ENCODE results near the gene ASIC1. TPM values are rescaled to one million over a fixed set of nuclear protein-coding genes. Genes with fewer than 3 reads are reported as not detected.
A peak's percentile ranks its signal among the peaks of the same experiment; 100 is the strongest.

Gene ASIC1
- total RNA-seq, 2 experiments from 2014 or later: 7.3 to 8.0 TPM

DNA sequence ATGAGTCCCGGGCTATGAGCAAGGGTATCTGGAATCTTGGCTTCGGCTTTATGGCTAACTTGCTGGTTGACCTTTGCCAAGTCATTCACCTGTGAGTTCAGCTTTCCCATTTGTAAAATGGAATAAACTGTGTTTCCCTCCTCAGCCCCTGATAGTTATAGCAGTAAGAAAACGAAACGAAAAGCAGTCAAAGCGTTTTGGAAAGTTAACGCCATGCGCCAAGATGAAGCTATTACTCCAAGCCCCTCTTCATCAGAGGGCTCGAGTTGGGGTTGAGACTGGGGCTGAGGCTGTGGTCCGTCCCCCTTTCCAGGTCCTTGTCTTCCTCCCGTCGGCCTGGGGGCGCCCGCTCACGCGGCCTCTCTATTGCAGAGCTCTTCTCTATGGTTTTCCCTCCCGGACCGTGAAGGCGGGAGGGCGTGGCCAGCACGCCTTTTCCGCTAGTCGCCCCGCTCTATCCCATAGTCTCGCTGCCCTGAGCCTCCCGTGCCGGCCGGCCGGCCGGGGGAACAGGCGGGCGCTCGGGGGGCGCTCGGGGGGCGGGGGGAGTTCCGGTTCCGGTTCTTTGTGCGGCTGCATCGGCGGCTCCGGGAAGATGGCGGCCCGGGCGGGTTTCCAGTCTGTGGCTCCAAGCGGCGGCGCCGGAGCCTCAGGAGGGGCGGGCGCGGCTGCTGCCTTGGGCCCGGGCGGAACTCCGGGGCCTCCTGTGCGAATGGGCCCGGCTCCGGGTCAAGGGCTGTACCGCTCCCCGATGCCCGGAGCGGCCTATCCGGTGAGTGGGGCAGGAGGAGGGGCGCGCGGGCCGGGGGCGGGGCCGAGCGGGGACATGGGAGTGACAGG is 27.6 kb downstream of the ASIC1 start, which contains the start of gene SMARCD1:
SMARCD1 (plus strand) TSS at position 568 of the 840 bp plus-strand sequence; CDS start at position 596, 28 bp downstream.
- DNase-seq (peak; percentile 91), ATAC-seq (peak; percentile 90)
- Mint-ChIP-seq H3K9me3 (ENCODE audit: low read depth) (no peaks in the 10 kb centered on the region), H3K27ac (peak within 1 kb of the TSS; percentile 96), H3K27me3 (no peaks in the 10 kb centered on the region), H3K36me3 (ENCODE audit: low read depth) (peaks cover 19% of the 10 kb centered on the region), H3K4me3 (peak within 1 kb of the TSS; percentile 85), H3K4me1 (peaks cover 36% of the 10 kb centered on the region)
- CTCF ChIA-PET: interaction anchor here (0.5 to 8.5 kb wide), 25 partner anchors 9 to 1986 kb away, joined by 3 to 146 read pairs (median 4); partner anchors contain the start of genes CERS5, COX14, GPD1 and RACGAP1
- POLR2A ChIA-PET: interaction anchor here (0.6 to 2.4 kb wide), 7 partner anchors 25 to 344 kb away, joined by 3 to 31 read pairs (median 7); partner anchors contain the start of genes CERS5, COX14 and RACGAP1
- intact Hi-C loops (cut with DNase I, micrococcal nuclease): loop anchor here (1.0 to 10.0 kb wide), 9 partner anchors 26 to 679 kb away; partner anchors contain the start of genes CERS5 (in 2 of the 2), LARP4 (in 2 of the 2), ATF1 (in 1 of the 2) and RACGAP1 (in 1 of the 2)

DNA sequence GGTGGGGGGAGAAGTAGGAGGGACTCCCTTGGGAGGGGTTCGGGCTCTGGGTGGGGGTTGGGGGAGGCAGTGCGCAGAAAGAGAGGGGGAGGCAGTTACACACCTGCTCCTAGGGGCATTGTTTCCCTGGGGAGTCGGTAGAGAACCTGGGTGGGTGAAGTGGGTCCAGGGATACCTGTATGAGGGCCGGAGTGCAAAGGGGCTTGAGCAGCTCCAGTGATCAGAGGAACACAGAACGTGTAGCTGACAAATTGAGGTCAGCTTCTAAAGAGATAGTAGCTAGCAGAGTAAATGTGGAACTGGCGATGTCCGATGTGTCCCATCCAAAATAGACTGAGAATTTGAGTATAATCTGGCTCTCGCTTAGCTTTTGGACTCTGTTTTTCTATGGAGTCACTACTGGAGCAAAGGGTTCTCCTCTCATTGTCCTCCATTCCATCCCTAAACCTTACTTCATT is 28.2 kb downstream of the ASIC1 start:
- POLR2A ChIA-PET: interaction anchor here (1.0 to 2.4 kb wide), 2 partner anchors 26 to 345 kb away, joined by 3 to 31 read pairs; partner anchors contain the start of gene COX14
- CTCF ChIA-PET: interaction anchor here (0.6 to 8.5 kb wide), 14 partner anchors 9 to 1985 kb away, joined by 3 to 146 read pairs (median 6); partner anchors contain the start of genes CERS5, COX14 and GPD1
- ATAC-seq (peak; percentile 2), DNase-seq (no peak)
- H3K27me3 Mint-ChIP-seq: no peaks in the 10 kb centered on the region
- peak overlapping the region; percentile 72 for H3K27ac Mint-ChIP-seq
- intact Hi-C loops (cut with DNase I, micrococcal nuclease): loop anchor here (1.0 to 10.0 kb wide), 9 partner anchors 26 to 679 kb away; partner anchors contain the start of genes CERS5 (in 2 of the 2), LARP4 (in 2 of the 2), ATF1 (in 1 of the 2) and RACGAP1 (in 1 of the 2)
- H3K4me1 Mint-ChIP-seq: peaks cover 36% of the 10 kb centered on the region
- H3K36me3 Mint-ChIP-seq (ENCODE audit: low read depth): peaks cover 24% of the 10 kb centered on the region
- peak overlapping the region; percentile 85 for H3K4me3 Mint-ChIP-seq
- no peaks in the 10 kb centered on the region for H3K9me3 Mint-ChIP-seq (ENCODE audit: low read depth)

DNA sequence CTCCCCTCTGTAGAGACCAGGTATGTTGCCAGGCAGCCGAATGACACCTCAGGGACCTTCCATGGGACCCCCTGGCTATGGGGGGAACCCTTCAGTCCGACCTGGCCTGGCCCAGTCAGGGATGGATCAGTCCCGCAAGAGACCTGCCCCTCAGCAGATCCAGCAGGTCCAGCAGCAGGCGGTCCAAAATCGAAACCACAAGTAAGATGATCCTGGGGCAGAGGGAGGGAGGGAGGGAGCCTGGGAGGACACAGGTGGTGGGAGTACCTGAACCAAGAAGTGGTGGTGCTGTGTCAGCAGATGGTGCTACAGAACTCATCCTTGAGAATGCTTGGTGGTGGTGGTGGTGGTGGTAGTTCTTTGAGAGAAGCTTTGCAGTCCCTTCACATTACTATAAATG is 28.8 kb downstream of the ASIC1 start:
- no peak for ATAC-seq
- H3K27ac Mint-ChIP-seq: peak overlapping the region; percentile 72
- DNase-seq: no peak
- intact Hi-C loops (cut with DNase I, micrococcal nuclease): loop anchor here in 1 of 2 experiments (10.0 kb wide), 1 partner anchor 229 kb away; no protein-coding TSS in a partner anchor
- no peaks in the 10 kb centered on the region for H3K9me3 Mint-ChIP-seq (ENCODE audit: low read depth)
- H3K4me3 Mint-ChIP-seq: peak overlapping the region; percentile 85
- peaks cover 36% of the 10 kb centered on the region for H3K4me1 Mint-ChIP-seq
- H3K27me3 Mint-ChIP-seq: no peaks in the 10 kb centered on the region
- ChIA-PET POLR2A (interaction anchor here (2.4 kb wide), 1 partner anchor 26 kb away, joined by 31 read pairs; the partner anchor contains the start of gene COX14), CTCF (interaction anchor here (0.6 to 8.5 kb wide), 7 partner anchors 10 to 90 kb away, joined by 3 to 146 read pairs (median 11); partner anchors contain the start of genes CERS5, COX14 and GPD1)
- peaks cover 26% of the 10 kb centered on the region for H3K36me3 Mint-ChIP-seq (ENCODE audit: low read depth)

DNA sequence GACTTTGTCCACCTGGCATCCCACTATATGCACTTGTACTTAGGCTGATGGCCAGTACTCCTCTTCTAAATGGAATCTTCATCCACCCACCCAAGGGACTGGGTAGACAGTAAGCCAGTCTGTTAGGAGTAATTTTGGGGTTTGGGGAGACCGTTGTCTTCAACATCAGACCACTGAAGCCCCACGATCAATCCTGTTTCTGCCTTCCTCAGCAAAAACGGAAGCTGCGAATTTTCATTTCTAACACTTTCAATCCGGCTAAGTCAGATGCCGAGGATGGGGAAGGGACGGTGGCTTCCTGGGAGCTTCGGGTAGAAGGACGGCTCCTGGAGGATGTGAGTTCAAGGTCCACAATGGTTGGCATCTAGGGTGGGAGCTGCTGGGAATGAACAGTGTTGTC is 29.8 kb downstream of the ASIC1 start:
- intact Hi-C loops (cut with DNase I, micrococcal nuclease): loop anchor here in 1 of 2 experiments (10.0 kb wide), 1 partner anchor 228 kb away; no protein-coding TSS in a partner anchor
- no peak for ATAC-seq
- peak overlapping the region; percentile 81 for H3K27ac Mint-ChIP-seq

DNA sequence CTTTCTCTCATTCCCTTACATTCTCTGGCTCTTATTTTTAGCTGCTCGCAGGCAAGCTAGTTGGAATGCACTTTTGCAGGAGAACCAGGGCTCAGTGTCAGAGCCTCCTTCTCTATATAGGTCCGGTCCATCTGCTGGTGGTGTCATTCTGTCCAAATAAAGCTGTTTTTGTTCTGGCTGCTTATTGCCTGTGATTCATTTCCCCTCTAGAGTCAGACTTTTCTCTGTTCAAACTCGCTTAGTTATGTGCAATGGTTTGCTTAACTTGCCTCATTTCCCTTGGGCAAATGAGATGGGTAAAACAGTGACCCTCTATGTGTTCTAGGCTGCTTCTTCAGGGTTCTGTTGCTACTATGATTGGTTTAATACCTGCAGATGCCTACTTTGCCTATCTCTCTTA is 30.6 kb downstream of the ASIC1 start:
- H3K27me3 Mint-ChIP-seq: no peaks in the 10 kb centered on the region
- POLR2A ChIA-PET: interaction anchor here (1.6 to 1.7 kb wide), 2 partner anchors 24 to 63 kb away, joined by 3 to 7 read pairs; partner anchors contain the start of genes COX14 and RACGAP1
- peaks cover 34% of the 10 kb centered on the region for H3K36me3 Mint-ChIP-seq (ENCODE audit: low read depth)
- DNase-seq (no peak), ATAC-seq (peak; percentile 4)
- no peak overlapping the region for H3K4me3 Mint-ChIP-seq
- H3K9me3 Mint-ChIP-seq (ENCODE audit: low read depth): no peaks in the 10 kb centered on the region
- intact Hi-C loops (cut with DNase I, micrococcal nuclease): loop anchor here (1.0 to 10.0 kb wide), 4 partner anchors 87 to 227 kb away; no protein-coding TSS in a partner anchor
- peak overlapping the region; percentile 81 for H3K27ac Mint-ChIP-seq
- H3K4me1 Mint-ChIP-seq: peaks cover 36% of the 10 kb centered on the region
- CTCF ChIA-PET: interaction anchor here (0.6 to 8.5 kb wide), 15 partner anchors 11 to 124 kb away, joined by 3 to 146 read pairs (median 5); partner anchors contain the start of genes CERS5 and COX14

More for the DNA sequence above, 29.8 kb downstream of the ASIC1 start:
- ChIA-PET CTCF (interaction anchor here (0.6 to 8.5 kb wide), 14 partner anchors 10 to 159 kb away, joined by 3 to 146 read pairs (median 4); partner anchors contain the start of genes CERS5, COX14 and RACGAP1), POLR2A (interaction anchor here (0.7 to 1.7 kb wide), 3 partner anchors 25 to 418 kb away, joined by 3 to 7 read pairs (median 3); partner anchors contain the start of genes COX14 and RACGAP1)
- H3K4me3 Mint-ChIP-seq: no peak overlapping the region
- no peaks in the 10 kb centered on the region for H3K27me3 Mint-ChIP-seq
- no peaks in the 10 kb centered on the region for H3K9me3 Mint-ChIP-seq (ENCODE audit: low read depth)
- H3K36me3 Mint-ChIP-seq (ENCODE audit: low read depth): peaks cover 34% of the 10 kb centered on the region
- no peak for DNase-seq
- peaks cover 36% of the 10 kb centered on the region for H3K4me1 Mint-ChIP-seq

DNA sequence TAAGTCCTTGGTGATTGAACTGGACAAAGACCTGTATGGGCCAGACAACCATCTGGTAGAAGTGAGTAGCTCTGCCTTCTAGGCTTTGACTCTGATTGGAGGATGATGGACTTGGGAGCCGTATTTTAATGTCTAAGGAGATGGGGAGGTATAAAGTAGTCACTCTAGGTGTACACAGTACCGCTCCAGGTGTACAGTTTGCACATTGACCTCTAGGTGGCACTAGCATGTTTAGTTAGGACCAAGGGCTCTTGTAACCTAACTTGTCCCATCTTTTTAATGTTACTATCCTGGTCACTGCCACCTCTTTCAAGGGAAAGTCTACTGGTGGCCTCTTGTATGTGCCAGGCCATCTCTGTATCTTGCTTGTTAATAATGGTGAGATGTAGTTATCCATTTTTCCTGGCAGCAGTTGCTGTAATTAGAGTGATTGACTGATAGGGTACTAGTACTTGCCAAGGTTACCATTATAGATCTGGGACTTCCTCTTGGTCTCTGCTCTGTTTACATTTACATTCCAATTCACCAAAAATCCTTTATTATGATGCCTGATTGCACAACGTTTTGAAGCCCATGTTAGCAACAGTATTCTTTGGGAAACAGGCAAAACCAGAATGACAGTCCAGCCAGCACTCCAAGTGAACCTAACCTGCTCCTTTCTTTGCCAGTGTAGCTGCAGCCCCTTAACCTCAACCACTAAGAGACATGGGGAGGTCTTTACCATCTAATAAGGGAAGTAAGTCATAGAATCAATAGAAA is 31.4 kb downstream of the ASIC1 start:
- H3K27ac Mint-ChIP-seq: peak overlapping the region; percentile 81
- intact Hi-C loops (cut with DNase I, micrococcal nuclease): loop anchor here (1.0 to 10.0 kb wide), 4 partner anchors 87 to 226 kb away; no protein-coding TSS in a partner anchor
- peak; percentile 73 for DNase-seq
- H3K4me1 Mint-ChIP-seq: peaks cover 31% of the 10 kb centered on the region
- H3K27me3 Mint-ChIP-seq: no peaks in the 10 kb centered on the region
- POLR2A ChIA-PET: interaction anchor here (1.6 to 1.7 kb wide), 2 partner anchors 23 to 63 kb away, joined by 3 to 7 read pairs; partner anchors contain the start of genes COX14 and RACGAP1
- H3K9me3 Mint-ChIP-seq (ENCODE audit: low read depth): no peaks in the 10 kb centered on the region
- peaks cover 31% of the 10 kb centered on the region for H3K36me3 Mint-ChIP-seq (ENCODE audit: low read depth)
- H3K4me3 Mint-ChIP-seq: no peak overlapping the region
- peak; percentile 54 for ATAC-seq
- CTCF ChIA-PET: interaction anchor here (0.6 to 8.5 kb wide), 20 partner anchors 10 to 226 kb away, joined by 3 to 146 read pairs (median 5); partner anchors contain the start of genes CERS5 and COX14

DNA sequence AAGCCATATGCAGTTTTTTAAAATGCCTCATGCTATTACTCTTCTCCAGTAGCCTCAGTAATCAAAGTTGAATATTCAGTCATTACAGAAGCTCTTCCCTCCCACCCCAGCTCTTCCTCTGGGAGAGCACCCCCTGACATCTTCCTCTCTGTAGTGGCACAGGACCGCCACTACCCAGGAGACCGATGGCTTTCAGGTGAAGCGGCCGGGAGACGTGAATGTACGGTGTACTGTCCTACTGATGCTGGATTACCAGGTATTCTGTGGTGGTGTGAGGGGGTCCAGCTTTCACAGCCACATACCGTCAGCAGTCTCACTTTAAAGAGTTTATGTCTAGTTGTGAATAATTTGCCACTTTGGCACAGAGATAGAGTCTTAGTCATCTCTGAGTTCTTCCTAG is 32.3 kb downstream of the ASIC1 start:
- no peaks in the 10 kb centered on the region for H3K9me3 Mint-ChIP-seq (ENCODE audit: low read depth)
- intact Hi-C loops (cut with DNase I, micrococcal nuclease): loop anchor here (2.0 to 10.0 kb wide), 2 partner anchors 225 kb away; no protein-coding TSS in a partner anchor
- ATAC-seq: no peak
- no peak overlapping the region for H3K4me3 Mint-ChIP-seq
- POLR2A ChIA-PET: no interaction called here
- peaks cover 35% of the 10 kb centered on the region for H3K36me3 Mint-ChIP-seq (ENCODE audit: low read depth)
- peaks cover 29% of the 10 kb centered on the region for H3K4me1 Mint-ChIP-seq
- no peak for DNase-seq
- H3K27me3 Mint-ChIP-seq: no peaks in the 10 kb centered on the region
- no peak overlapping the region for H3K27ac Mint-ChIP-seq
- CTCF ChIA-PET: interaction anchor here (0.8 to 8.5 kb wide), 18 partner anchors 11 to 225 kb away, joined by 3 to 146 read pairs (median 4); partner anchors contain the start of gene COX14

DNA sequence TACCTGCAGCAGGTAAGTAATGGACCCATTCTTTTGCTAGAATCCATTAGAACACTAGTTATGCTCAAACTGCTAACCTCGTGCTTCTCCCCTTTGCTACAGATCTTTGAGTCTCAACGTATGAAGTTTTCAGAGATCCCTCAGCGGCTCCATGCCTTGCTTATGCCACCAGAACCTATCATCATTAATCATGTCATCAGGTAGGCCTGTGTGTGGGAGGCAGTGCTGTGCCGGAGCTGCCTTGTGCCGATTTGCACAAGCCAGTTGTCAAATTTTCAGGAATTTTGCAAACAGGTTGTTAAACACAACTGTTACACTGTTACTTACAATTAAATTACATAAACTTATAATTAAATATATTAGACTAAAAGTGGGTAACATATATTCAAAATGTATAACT is 33.0 kb downstream of the ASIC1 start:
- DNase-seq (no peak), ATAC-seq (no peak)
- Mint-ChIP-seq H3K4me3 (no peak overlapping the region), H3K9me3 (ENCODE audit: low read depth) (no peaks in the 10 kb centered on the region), H3K36me3 (ENCODE audit: low read depth) (peaks cover 40% of the 10 kb centered on the region), H3K4me1 (peaks cover 27% of the 10 kb centered on the region), H3K27ac (no peak overlapping the region), H3K27me3 (no peaks in the 10 kb centered on the region)
- CTCF ChIA-PET: interaction anchor here (0.8 to 8.5 kb wide), 9 partner anchors 12 to 87 kb away, joined by 3 to 146 read pairs (median 5); partner anchors contain the start of gene COX14
- POLR2A ChIA-PET: no interaction called here
- intact Hi-C loops (cut with DNase I, micrococcal nuclease): no loop called here

DNA sequence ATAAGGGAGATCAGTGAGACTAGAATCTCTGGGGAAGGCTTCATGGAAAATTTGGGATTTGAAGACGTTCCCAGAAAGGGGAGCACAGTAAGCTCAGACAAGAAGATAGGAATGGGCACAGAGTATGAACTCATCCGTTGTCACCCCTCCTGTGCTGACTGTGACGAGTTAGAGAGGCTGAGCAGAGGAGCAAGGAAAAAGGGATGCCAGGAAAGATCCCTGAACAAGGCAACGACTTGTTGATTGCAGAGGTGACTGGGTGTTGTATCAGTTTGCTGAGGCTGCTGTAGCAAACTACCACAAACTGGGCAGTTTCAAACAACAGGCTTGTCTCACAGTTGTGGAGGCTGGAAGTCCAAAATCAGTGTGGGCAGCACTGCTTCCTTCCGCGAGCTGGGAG is 40.6 kb downstream of the ASIC1 start:
- no peak for DNase-seq
- H3K4me1 Mint-ChIP-seq: no peaks in the 10 kb centered on the region
- ChIA-PET POLR2A (interaction anchor here (0.6 to 0.7 kb wide), 2 partner anchors 13 to 37 kb away, joined by 3 read pairs; no protein-coding TSS in a partner anchor), CTCF (interaction anchor here (1.2 to 7.2 kb wide), 2 partner anchors 13 to 78 kb away, joined by 3 to 58 read pairs; partner anchors contain the start of gene COX14)
- no peaks in the 10 kb centered on the region for H3K9me3 Mint-ChIP-seq (ENCODE audit: low read depth)
- H3K27ac Mint-ChIP-seq: no peak overlapping the region
- no peaks in the 10 kb centered on the region for H3K27me3 Mint-ChIP-seq
- peaks cover 56% of the 10 kb centered on the region for H3K36me3 Mint-ChIP-seq (ENCODE audit: low read depth)
- intact Hi-C loops (cut with DNase I, micrococcal nuclease): no loop called here
- H3K4me3 Mint-ChIP-seq: no peak overlapping the region
- ATAC-seq: no peak
